K562 (cell line): ENCODE results near the gene EGR4. TPM values are rescaled to one million over a fixed set of nuclear protein-coding genes. Genes with fewer than 3 reads are reported as not detected.

Experiments
- ATAC-seq: fragments of 200-7000 bp; cut with Tn5 transposase; 3 replicates; pipeline ENCODE4 v1.9.1; 2020; ENCODE audit warnings: moderate library complexity
- BruUV-seq: library from RNA; stranded (reverse); fragments of 400-500 nt; replicated peaks from 2 replicates; lab custom pipeline; 2021; lab: Mats Ljungman, UMichigan
- CTCF ChIA-PET: fragments of 300-600 bp; formaldehyde crosslinking; extraction: SDS; loops from one replicate; lab custom pipeline; 2021; ENCODE audit warnings: low intra/inter-chr PET ratio; lab: Yijun Ruan, JAX
- POLR2A ChIA-PET: fragments of 300-600, 350-650 bp; sonication (Branson Sonifier 250); formaldehyde crosslinking; extraction: SDS; loops from one replicate; lab custom pipeline; 2021; ENCODE audit warnings: antibody characterized with exemption, inconsistent platforms; lab: Yijun Ruan, JAX
- DNase-seq, 4 experiments: peaks; one replicate each; pipeline versions ENCODE4 v3.0.0 to v3.0.0-alpha.2; 2011 to 2018; ENCODE audit warnings: low spot score in 3 of 4, mixed read lengths in 3 of 4; ENCODE audit errors: extremely low read depth in 1 of 4
- FAIRE-seq: peaks from 2 replicates; lab custom pipeline; 2011; peaks lifted over from hg19 to GRCh38; lab: Jason Lieb, UNC
- H2AFZ ChIP-seq: 2 replicates; pipeline ENCODE4 v1.6.0; 2011; ENCODE audit warnings: low read depth, low read length, control low read depth, inconsistent platforms
- H3K27ac ChIP-seq: fragments of 200-600 bp; 3 replicates; pipeline ENCODE4 v1.8.0; 2011; ENCODE audit warnings: low read depth, mild to moderate bottlenecking, control low read depth, inconsistent platforms, low read length, moderate library complexity, mixed read lengths; ENCODE audit errors: extremely low read depth
- H3K27me3 ChIP-seq, 2 experiments: fragments of 300-600 bp in 1 of 2; 2 replicates in 1 of 2; 3 replicates in 1 of 2; pipeline versions ENCODE4 v1.6.0 to v1.8.0; 2011; ENCODE audit warnings: inconsistent platforms in 2 of 2, low read length in 2 of 2, mild to moderate bottlenecking in 1 of 2, mixed read lengths in 1 of 2, moderate library complexity in 1 of 2; ENCODE audit not compliant: control insufficient read depth in 2 of 2, insufficient read depth in 2 of 2
- H3K36me3 ChIP-seq: fragments of 300-600 bp; 3 replicates; pipeline ENCODE4 v1.8.0; 2011; ENCODE audit warnings: mild to moderate bottlenecking, low read length, inconsistent platforms; ENCODE audit not compliant: control insufficient read depth, insufficient read depth
- H3K4me1 ChIP-seq, 2 experiments: fragments of 200-600 bp in 1 of 2; replicated peaks in 1 of 2; 2 replicates in 1 of 2; 3 replicates in 1 of 2; pipeline versions ENCODE4 v1.5.1 to v1.8.0; 2011; ENCODE audit warnings: inconsistent platforms in 2 of 2, low read length in 2 of 2, mild to moderate bottlenecking in 1 of 2, mixed read lengths in 1 of 2, moderate library complexity in 1 of 2; ENCODE audit not compliant: control insufficient read depth in 2 of 2, insufficient read depth in 2 of 2
- H3K4me2 ChIP-seq: 2 replicates; pipeline ENCODE4 v1.6.1; 2011; ENCODE audit warnings: low read length, control low read depth, inconsistent platforms, mixed read lengths; ENCODE audit not compliant: insufficient read depth
- H3K4me3 ChIP-seq: fragments of 200-600 bp; sonication (generic), shearing (Covaris generic); 2 replicates; pipeline ENCODE4 v1.5.1; 2016; ENCODE audit warnings: control low read depth, inconsistent platforms
- H3K79me2 ChIP-seq: fragments of 200-600 bp; 3 replicates; pipeline ENCODE4 v1.8.0; 2011; ENCODE audit warnings: low read length, inconsistent platforms; ENCODE audit not compliant: control insufficient read depth, insufficient read depth
- H3K9ac ChIP-seq, 2 experiments: 2 replicates each; pipeline versions ENCODE4 v1.6.0 to v1.6.1; 2011; ENCODE audit warnings: low read depth in 2 of 2, low read length in 2 of 2, control low read depth in 1 of 2, inconsistent platforms in 1 of 2, mild to moderate bottlenecking in 1 of 2, mixed read lengths in 1 of 2; ENCODE audit not compliant: insufficient read depth in 1 of 2
- H3K9me1 ChIP-seq: one replicate; pipeline ENCODE4 v1.6.0; 2011; ENCODE audit warnings: inconsistent platforms, mild to moderate bottlenecking, low read length, moderate library complexity; ENCODE audit not compliant: control insufficient read depth, insufficient read depth
- H3K9me3 ChIP-seq: replicated peaks from 2 replicates; pipeline ENCODE4 v1.5.1; 2011; ENCODE audit warnings: low read depth, low read length, inconsistent platforms; ENCODE audit not compliant: control insufficient read depth, insufficient read depth
- H4K20me1 ChIP-seq: replicated peaks from 2 replicates; pipeline ENCODE4 v1.6.1; 2011; ENCODE audit warnings: low read length, inconsistent platforms, mixed read lengths; ENCODE audit not compliant: control insufficient read depth, insufficient read depth
- NELFE ChIP-seq: IDR thresholded peaks from 2 replicates; pipeline ENCODE4 v1.6.1; 2011; ENCODE audit warnings: mild to moderate bottlenecking; ENCODE audit not compliant: insufficient read depth, insufficient read length
- PCBP2 ChIP-seq: fragments of 200-400 bp; formaldehyde crosslinking; IDR thresholded peaks from 2 replicates; pipeline ENCODE4 v1.6.1; 2018; ENCODE audit warnings: low read length, low read depth, mild to moderate bottlenecking, moderate library complexity; ENCODE audit not compliant: poor library complexity, severe bottlenecking
- TAF9B ChIP-seq: fragments of 450-650 bp; IDR thresholded peaks from 2 replicates; pipeline ENCODE4 v1.6.1; 2018; ENCODE audit warnings: mild to moderate bottlenecking; ENCODE audit not compliant: partially characterized antibody
- ZNF184 ChIP-seq: sonication (generic); formaldehyde crosslinking; IDR thresholded peaks from 2 replicates; pipeline ENCODE4 v1.5.0; 2020; ENCODE audit warnings: missing genetic modification reagents
- ZNF696 ChIP-seq: fragments of 250-450 bp; sonication (Bioruptor Pico); conservative IDR thresholded peaks from 2 replicates; pipeline ENCODE4 v1.4.0; 2020; ENCODE audit warnings: mild to moderate bottlenecking, moderate library complexity
- WGBS: fragments of 100-300 bp; shearing (Covaris generic); methylation state at CpG from one replicate; pipeline ENCODE4 v1.1.6; 2016; ENCODE audit warnings: low coverage, mixed read lengths; ENCODE audit not compliant: insufficient coverage; ENCODE audit errors: missing lambda C conversion rate; 5-methylcytosine and 5-hydroxymethylcytosine counted together
- in situ Hi-C: fragments of 300-500 bp; cut with MboI; formaldehyde crosslinking; loops from 4 replicates; pipeline ENCODE4 v1.15.0; 2018; ENCODE audit warnings: inconsistent platforms, mixed read lengths
- intact Hi-C: fragments of 100-400 bp; cut with micrococcal nuclease; formaldehyde crosslinking; loops from 2 replicates; pipeline ENCODE4 v1.14.2; 2022
- polyA plus RNA-seq, 8 experiments: library from polyadenylated mRNA; depleted of rRNA in 4 of 8; stranded (reverse) in 5 of 8; unstranded in 3 of 8; fragments of >200 nt; fragmentation: Nextera tagmentation in 2 of 8; fragmentation: Illumina TruSeq in 1 of 8; extraction: Ambion mirVana in 2 of 8; extraction: Trizol in 1 of 8; gene quantifications; 2 replicates each; pipeline versions ENCODE4 v1.2.1 to v1.2.3, GENCODE V29; 2011 to 2014; ENCODE audit warnings: inconsistent platforms in 1 of 8, missing spikeins in 1 of 8
- total RNA-seq, 7 experiments: library from RNA; depleted of rRNA in 6 of 7; stranded (reverse); fragments of >200 nt in 6 of 7; fragmentation: Illumina TruSeq in 2 of 7; extraction: Trizol in 2 of 7; gene quantifications; 2 replicates each; pipeline versions ENCODE4 v1.2.1 to v1.2.3, GENCODE V29; 2011 to 2021; ENCODE audit warnings: low replicate concordance in 1 of 7
- TF ChIP-seq, protein P1 (sequence below): fragments of 250-450 bp; sonication (Bioruptor Pico); IDR thresholded peaks from 2 replicates; pipeline ENCODE4 v1.5.0; 2021; ENCODE audit warnings: mild to moderate bottlenecking, borderline replicate concordance
- TF ChIP-seq, protein P2 (sequence below): sonication (generic); formaldehyde crosslinking; IDR thresholded peaks from 2 replicates; pipeline ENCODE4 v1.4.0; 2020; ENCODE audit warnings: mild to moderate bottlenecking, missing genetic modification reagents

The EGR4 gene
- total and polyA plus RNA-seq, 9 of the 15 experiments (the other 6 are each of a cell fraction or from before 2014, with no cell fraction given), result not detected

DNA sequence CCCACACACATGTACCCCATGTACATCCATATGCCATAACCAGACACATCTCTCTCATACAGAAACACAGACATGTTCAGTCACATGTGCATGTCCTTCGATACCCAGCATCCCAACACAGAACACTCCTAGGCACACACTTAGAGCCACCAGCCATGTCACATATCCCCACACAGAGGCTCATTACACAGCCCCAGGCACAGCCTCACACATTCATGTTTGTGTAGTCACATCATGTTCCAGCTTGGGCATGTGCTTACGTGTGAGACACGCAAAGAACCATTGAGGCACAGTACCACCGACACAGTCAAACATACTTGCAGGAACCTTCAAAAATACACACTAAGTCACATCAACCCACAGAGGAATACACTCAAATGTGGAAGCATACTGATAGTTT, 26.3 kb downstream of the EGR4 start (continued):
- TF ChIP-seq ZNF184 (CRISPR knock-in tag) (no peak), ZNF696 (CRISPR knock-in tag) (no peak)
- TF ChIP-seq, protein P1, sequence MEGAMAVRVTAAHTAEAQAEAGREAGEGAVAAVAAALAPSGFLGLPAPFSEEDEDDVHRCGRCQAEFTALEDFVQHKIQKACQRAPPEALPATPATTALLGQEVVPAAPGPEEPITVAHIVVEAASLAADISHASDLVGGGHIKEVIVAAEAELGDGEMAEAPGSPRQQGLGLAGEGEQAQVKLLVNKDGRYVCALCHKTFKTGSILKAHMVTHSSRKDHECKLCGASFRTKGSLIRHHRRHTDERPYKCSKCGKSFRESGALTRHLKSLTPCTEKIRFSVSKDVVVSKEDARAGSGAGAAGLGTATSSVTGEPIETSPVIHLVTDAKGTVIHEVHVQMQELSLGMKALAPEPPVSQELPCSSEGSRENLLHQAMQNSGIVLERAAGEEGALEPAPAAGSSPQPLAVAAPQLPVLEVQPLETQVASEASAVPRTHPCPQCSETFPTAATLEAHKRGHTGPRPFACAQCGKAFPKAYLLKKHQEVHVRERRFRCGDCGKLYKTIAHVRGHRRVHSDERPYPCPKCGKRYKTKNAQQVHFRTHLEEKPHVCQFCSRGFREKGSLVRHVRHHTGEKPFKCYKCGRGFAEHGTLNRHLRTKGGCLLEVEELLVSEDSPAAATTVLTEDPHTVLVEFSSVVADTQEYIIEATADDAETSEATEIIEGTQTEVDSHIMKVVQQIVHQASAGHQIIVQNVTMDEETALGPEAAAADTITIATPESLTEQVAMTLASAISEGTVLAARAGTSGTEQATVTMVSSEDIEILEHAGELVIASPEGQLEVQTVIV (CRISPR knock-in tag), result no peak
- TF ChIP-seq, all 486 proteins: peak for 0

DNA sequence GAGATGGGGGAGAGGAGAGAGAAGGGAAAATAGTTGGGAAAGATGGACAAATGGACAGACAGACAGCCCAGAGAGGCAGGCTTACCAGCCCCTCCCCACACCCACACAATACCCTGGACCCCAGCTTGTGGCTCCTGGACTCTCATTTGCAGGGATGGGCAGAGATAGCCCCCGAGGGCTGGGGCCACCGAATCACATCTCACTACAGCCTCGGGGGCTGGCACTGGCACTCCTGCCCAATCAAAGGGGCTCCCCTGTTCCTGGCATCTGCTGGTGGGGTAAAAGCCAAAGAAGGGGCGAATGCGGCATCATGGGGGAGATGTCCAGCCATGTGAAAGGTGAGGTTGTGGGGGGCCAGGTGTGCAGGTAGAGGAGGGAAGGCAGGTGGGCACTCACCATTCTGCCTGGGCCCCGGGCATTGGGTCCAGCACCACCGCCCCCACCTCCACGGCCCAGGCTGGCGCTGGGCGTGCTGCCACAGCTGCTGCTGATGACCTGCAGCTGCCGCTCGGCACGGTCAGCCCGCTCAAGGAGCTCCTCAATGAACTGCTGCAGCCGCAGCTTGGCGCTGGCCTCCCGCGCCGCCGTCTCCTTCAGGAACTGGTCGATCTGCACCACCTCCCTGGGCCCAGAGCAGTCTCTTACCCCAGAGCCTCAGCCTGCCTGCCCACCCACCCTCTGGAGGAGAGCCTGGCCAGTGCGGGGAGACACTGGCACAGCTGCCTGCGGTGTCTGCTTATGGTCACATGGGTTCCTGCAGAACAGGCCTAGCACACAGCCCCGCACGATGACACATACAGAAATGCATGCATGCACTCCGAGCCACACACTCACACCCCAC, 27.1 kb downstream of the EGR4 start:
- Histone ChIP-seq H3K4me3 (no peak overlapping the region), H3K27ac (no peak overlapping the region), H2AFZ (no peak overlapping the region), H3K9me3 (no peaks in the 10 kb centered on the region), H3K9ac (no peak overlapping the region), H3K4me2 (no peak overlapping the region), H3K4me1 (peaks cover 0 to 2% of the 10 kb centered on the region in 2 experiments; a peak in 2 of 5 replicates), H3K79me2 (no peaks in the 10 kb centered on the region), H3K9me1 (no peaks in the 10 kb centered on the region), H3K27me3 (peaks cover 0 to 8% of the 10 kb centered on the region in 2 experiments; a peak in 1 of 5 replicates), H3K36me3 (peaks cover 6% of the 10 kb centered on the region; the same call in 1 of the 3 replicates), H4K20me1 (peaks cover 3% of the 10 kb centered on the region; the same call in 1 of the 2 replicates)
- ATAC-seq, result no peak
- POLR2A ChIA-PET, result interaction anchor here (0.7 to 1.1 kb wide), 2 partner anchors 7 to 12 kb away, joined by 3 read pairs; no protein-coding TSS in a partner anchor
- no peak for FAIRE-seq
- TF ChIP-seq TAF9B (no peak), NELFE (no peak), PCBP2 (no peak)
- TF ChIP-seq, protein P2, sequence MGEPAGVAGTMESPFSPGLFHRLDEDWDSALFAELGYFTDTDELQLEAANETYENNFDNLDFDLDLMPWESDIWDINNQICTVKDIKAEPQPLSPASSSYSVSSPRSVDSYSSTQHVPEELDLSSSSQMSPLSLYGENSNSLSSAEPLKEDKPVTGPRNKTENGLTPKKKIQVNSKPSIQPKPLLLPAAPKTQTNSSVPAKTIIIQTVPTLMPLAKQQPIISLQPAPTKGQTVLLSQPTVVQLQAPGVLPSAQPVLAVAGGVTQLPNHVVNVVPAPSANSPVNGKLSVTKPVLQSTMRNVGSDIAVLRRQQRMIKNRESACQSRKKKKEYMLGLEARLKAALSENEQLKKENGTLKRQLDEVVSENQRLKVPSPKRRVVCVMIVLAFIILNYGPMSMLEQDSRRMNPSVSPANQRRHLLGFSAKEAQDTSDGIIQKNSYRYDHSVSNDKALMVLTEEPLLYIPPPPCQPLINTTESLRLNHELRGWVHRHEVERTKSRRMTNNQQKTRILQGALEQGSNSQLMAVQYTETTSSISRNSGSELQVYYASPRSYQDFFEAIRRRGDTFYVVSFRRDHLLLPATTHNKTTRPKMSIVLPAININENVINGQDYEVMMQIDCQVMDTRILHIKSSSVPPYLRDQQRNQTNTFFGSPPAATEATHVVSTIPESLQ (CRISPR knock-in tag), result no peak
- BruUV-seq, result no TSS peak
- in situ Hi-C loops, result no loop called here
- CTCF ChIA-PET, result no interaction called here
- DNase-seq, result no peak
- intact Hi-C loops, result no loop called here
- 49% methylated on average over 23 of the region's 26 CpGs for WGBS
